HEK293T (cell line): ENCODE results near the gene LRSAM1.

Experiments used
- CTCF ChIA-PET: fragments of 350-600 bp; formaldehyde crosslinking; extraction: SDS; loops from one replicate; lab custom pipeline; 2021; ENCODE audit warnings: antibody characterized with exemption, inconsistent platforms; lab: Yijun Ruan, JAX
- POLR2A ChIA-PET: fragments of 350-600 bp; formaldehyde crosslinking; extraction: SDS; loops from one replicate; lab custom pipeline; 2020; ENCODE audit warnings: antibody characterized with exemption, inconsistent platforms; lab: Yijun Ruan, JAX
- DNase-seq: peaks from one replicate; pipeline ENCODE4 v3.0.0; 2012; ENCODE audit warnings: mixed read lengths; ENCODE audit errors: extremely low spot score
- ARNT ChIP-seq: fragments of 450-650 bp; IDR thresholded peaks from 2 replicates; pipeline ENCODE4 v1.6.1; 2017; ENCODE audit warnings: mild to moderate bottlenecking
- BHLHE40 ChIP-seq: fragments of 450-650 bp; IDR thresholded peaks from 2 replicates; pipeline ENCODE4 v1.6.1; 2016; ENCODE audit warnings: mild to moderate bottlenecking, moderate library complexity, borderline replicate concordance
- CTBP1 ChIP-seq: fragments of 450-650 bp; IDR thresholded peaks from 2 replicates; pipeline ENCODE4 v1.6.1; 2016; ENCODE audit warnings: borderline replicate concordance
- ELF4 ChIP-seq: fragments of 450-650 bp; IDR thresholded peaks from 2 replicates; pipeline ENCODE4 v1.6.1; 2017; ENCODE audit warnings: antibody characterized with exemption
- FOXA1 ChIP-seq: fragments of 450-650 bp; IDR thresholded peaks from 2 replicates; pipeline ENCODE4 v1.6.1; 2016; ENCODE audit warnings: mild to moderate bottlenecking
- FOXK2 ChIP-seq: fragments of 450-650 bp; IDR thresholded peaks from 2 replicates; pipeline ENCODE4 v1.6.1; 2016; ENCODE audit warnings: mild to moderate bottlenecking
- FOXM1 ChIP-seq: fragments of 450-650 bp; IDR thresholded peaks from 2 replicates; pipeline ENCODE4 v1.6.1; 2017; ENCODE audit warnings: mild to moderate bottlenecking, borderline replicate concordance
- HDGF ChIP-seq: fragments of 450-650 bp; IDR thresholded peaks from 2 replicates; pipeline ENCODE4 v1.6.1; 2017; ENCODE audit warnings: antibody characterized with exemption, borderline replicate concordance
- L3MBTL2 ChIP-seq: fragments of 450-650 bp; conservative IDR thresholded peaks from 2 replicates; pipeline ENCODE4 v1.6.1; 2016; ENCODE audit warnings: mild to moderate bottlenecking
- LEF1 ChIP-seq: fragments of 450-650 bp; IDR thresholded peaks from 2 replicates; pipeline ENCODE4 v1.6.1; 2017; ENCODE audit warnings: mild to moderate bottlenecking, borderline replicate concordance
- NFRKB ChIP-seq: fragments of 450-650 bp; IDR thresholded peaks from 2 replicates; pipeline ENCODE4 v1.6.1; 2016; ENCODE audit warnings: mild to moderate bottlenecking, moderate library complexity
- SP1 ChIP-seq: fragments of 450-650 bp; IDR thresholded peaks from 2 replicates; pipeline ENCODE4 v1.6.1; 2017
- SUZ12 ChIP-seq: fragments of 450-650 bp; IDR thresholded peaks from 2 replicates; pipeline ENCODE4 v1.6.1; 2016; ENCODE audit warnings: mild to moderate bottlenecking
- TARDBP ChIP-seq: fragments of 450-650 bp; IDR thresholded peaks from 2 replicates; pipeline ENCODE4 v1.6.1; 2016
- ZNF384 ChIP-seq: fragments of 450-650 bp; IDR thresholded peaks from 2 replicates; pipeline ENCODE4 v1.6.1; 2016
- TF ChIP-seq, protein P1 (sequence below): fragments of 450-650 bp; IDR thresholded peaks from 2 replicates; pipeline ENCODE4 v1.6.1; 2016

The LRSAM1 gene

DNA sequence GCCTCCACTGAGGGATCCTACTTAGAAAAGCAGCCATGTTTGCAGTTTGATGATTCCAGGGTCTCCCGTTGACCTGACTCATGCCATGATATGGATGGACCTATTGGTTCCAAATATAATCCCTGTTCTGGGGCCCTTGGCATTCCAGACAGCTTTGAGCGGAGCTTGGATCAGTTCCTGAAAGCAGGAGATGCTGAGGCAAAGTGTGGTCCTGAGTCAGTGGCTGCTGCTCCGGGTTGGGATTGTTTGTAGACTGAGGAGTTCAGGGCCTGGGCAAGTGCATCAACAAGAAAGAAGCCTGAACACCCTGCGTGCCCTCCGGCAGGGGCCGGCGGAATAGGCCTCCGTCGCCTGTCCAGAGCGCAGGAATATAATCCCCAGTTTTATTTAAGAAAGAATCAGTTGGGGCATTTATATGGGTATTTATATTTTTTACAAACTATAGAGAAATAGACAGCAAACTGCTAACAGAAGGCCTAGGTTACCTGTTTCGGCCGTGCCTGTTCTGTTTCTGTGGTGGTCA lies 50.6 kb downstream of the LRSAM1 start:
- POLR2A ChIA-PET: no interaction called here
- DNase-seq: no peak
- CTCF ChIA-PET: interaction anchor here (0.7 kb wide), 2 partner anchors 232 to 236 kb away, joined by 4 to 5 read pairs; no protein-coding TSS in a partner anchor
- TF ChIP-seq SP1 (no peak), HDGF (no peak), BHLHE40 (no peak), NFRKB (no peak), ARNT (no peak), L3MBTL2 (no peak), TARDBP (no peak), CTBP1 (no peak)
- TF ChIP-seq, protein P1, sequence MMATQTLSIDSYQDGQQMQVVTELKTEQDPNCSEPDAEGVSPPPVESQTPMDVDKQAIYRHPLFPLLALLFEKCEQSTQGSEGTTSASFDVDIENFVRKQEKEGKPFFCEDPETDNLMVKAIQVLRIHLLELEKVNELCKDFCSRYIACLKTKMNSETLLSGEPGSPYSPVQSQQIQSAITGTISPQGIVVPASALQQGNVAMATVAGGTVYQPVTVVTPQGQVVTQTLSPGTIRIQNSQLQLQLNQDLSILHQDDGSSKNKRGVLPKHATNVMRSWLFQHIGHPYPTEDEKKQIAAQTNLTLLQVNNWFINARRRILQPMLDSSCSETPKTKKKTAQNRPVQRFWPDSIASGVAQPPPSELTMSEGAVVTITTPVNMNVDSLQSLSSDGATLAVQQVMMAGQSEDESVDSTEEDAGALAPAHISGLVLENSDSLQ: no peak

DNA sequence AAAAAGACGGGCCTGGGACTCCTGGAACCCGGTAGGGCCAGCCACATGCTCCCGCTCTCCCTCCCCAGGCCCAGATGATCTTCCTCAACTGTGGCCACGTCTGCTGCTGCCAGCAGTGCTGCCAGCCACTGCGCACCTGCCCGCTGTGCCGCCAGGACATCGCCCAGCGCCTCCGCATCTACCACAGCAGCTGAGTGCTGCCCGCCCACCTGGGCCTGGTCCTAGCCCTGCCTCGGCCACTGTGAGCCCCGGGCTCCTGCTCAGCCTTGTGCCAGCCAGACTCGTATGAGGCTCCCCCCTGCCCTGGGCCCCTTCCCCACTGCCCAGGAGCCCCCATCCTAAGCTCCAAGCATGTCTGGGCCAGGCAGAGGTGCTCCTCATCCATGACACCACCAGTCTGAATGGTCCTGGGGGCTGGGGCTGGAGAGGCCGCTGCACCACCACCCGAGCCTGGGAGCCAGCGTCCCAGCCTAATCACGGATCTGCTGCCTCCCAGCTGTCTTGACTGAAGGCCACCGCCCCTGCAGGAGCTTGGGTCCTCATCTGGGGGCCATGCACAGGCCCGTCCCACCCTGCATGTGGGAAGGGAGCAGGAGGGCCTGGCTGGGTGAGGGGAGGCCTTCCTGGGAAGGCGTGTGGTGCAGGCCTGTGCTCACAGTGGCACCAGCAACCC lies 51.5 kb downstream of the LRSAM1 start:
- ChIA-PET CTCF (interaction anchor here (0.6 to 2.5 kb wide), 7 partner anchors 13 to 235 kb away, joined by 3 to 13 read pairs (median 4); no protein-coding TSS in a partner anchor), POLR2A (no interaction called here)
- DNase-seq: no peak
- no peak for TF ChIP-seq FOXA1
- TF ChIP-seq CTBP1: no peak
- no peak for TF ChIP-seq HDGF
- TF ChIP-seq FOXK2: no peak
- no peak for TF ChIP-seq SUZ12
- no peak for TF ChIP-seq ELF4
- TF ChIP-seq SP1: no peak
- no peak for TF ChIP-seq FOXM1
- TF ChIP-seq L3MBTL2: no peak
- TF ChIP-seq BHLHE40: no peak
- TF ChIP-seq TARDBP: no peak
- no peak for TF ChIP-seq NFRKB
- TF ChIP-seq, protein P1: no peak
- no peak for TF ChIP-seq LEF1

DNA sequence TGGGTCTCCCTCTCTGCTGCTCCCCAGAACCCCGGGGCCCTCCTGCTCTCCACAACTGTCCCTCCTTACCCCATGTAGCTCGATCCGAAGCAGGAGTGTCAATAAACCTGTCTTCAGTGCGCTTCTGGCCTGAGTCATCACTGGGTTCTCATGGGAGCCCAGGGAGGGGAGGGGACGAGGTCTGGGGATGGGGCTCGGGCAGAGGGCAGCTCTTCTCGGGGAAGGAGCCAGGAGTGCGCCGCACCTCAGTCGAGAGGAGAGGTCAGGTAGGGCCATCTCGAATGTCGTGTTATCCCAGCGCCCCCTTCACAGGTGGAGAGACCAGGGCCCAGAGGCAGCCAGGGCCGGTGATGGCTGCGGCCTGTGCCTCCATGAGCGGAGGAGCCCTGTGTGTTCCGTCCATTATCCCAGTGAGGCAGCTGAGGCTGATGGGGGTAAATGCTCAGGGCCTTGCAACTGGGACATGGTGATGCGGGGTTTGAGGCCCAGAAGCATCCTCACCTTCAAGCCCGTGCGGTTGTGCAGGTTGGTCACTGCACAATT lies 52.1 kb downstream of the LRSAM1 start:
- no peak for DNase-seq
- ChIA-PET CTCF (interaction anchor here (0.6 to 2.5 kb wide), 6 partner anchors 43 to 84 kb away, joined by 3 to 13 read pairs (median 4); no protein-coding TSS in a partner anchor), POLR2A (interaction anchor here (0.7 kb wide), 1 partner anchor 232 kb away, joined by 3 read pairs; the partner anchor contains the start of gene TOR2A)
- TF ChIP-seq NFRKB (no peak), FOXK2 (no peak), FOXM1 (no peak), SP1 (no peak), ARNT (no peak), TARDBP (no peak), LEF1 (no peak), HDGF (no peak), CTBP1 (no peak), SUZ12 (no peak), BHLHE40 (no peak), ELF4 (no peak), L3MBTL2 (no peak), ZNF384 (no peak), FOXA1 (no peak)
- TF ChIP-seq, protein P1: no peak

DNA sequence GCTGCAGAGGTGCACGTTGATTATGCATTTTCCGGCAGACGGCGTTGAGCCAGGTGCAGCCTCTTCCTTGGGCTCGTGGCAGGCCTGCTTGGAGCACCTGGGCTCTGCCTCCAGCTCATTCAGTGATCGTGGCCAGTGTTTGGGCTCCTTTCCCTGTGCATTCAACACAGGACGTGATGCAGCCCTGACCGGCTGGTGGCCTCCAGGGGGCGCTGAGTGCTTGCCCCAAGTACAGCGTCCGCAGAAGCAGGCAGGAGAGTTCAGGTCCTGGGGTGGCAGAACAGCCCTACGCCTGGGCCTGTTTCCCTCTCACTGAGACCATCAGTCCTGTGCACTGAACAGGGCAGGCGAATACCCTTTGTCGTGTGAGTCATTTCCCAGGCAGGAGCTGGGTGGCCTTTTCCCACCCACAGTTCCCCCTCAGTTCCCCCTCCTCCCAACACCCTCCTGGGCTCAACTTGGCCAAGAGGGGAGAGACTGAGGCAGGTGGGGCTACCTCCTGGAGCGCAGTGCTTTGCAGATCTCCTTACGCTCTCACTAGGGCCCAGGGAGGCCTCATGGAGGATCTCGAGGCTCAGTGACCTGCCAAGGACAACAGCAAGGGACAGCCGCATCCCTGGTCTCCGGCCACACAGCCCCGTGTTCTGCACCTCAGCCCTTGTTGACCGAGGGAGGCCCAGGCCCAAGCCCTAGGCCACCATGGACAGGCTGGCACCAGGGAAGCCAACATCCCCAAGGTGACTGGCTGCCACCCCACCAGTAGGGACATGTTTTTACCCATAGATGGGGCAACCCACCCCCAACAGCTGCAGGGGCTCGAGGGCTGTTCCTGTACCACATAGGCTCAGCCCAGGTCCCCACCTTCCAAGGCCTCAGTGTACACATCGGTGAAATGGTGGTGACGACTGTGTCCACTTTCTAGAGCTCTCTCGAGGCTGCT lies 52.9 kb downstream of the LRSAM1 start:
- CTCF ChIA-PET: interaction anchor here (0.6 to 2.5 kb wide), 10 partner anchors 13 to 267 kb away, joined by 3 to 13 read pairs (median 3); partner anchors contain the start of gene TOR2A
- TF ChIP-seq ELF4 (no peak), ZNF384 (no peak)
- peak; percentile 83 for DNase-seq
- POLR2A ChIA-PET: interaction anchor here (0.7 kb wide), 1 partner anchor 231 kb away, joined by 3 read pairs; the partner anchor contains the start of gene TOR2A

DNA sequence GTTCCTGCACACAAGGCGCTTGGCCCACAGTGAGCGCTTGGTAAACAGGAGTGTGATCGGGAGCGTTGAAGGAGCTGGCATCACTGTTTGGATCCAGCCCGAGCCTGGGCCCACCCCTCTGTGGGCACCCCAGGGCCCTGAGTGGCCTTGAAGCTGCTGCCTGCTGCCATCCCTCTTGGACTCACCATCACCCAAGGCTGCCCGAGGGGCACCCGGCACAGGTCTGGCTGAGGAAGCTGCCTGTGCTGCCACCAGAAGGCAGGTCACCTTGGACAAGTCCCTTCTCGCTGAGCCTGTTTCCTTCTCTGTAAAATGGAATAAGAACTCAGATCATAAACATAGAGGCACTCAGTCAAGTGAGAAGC lies 53.6 kb downstream of the LRSAM1 start:
- CTCF ChIA-PET: interaction anchor here (0.6 to 2.5 kb wide), 5 partner anchors 14 to 266 kb away, joined by 3 to 13 read pairs (median 3); partner anchors contain the start of gene TOR2A
- no peak for TF ChIP-seq NFRKB
- no peak for TF ChIP-seq L3MBTL2
- no peak for TF ChIP-seq FOXM1
- TF ChIP-seq LEF1: no peak
- TF ChIP-seq SP1: no peak
- no peak for TF ChIP-seq BHLHE40
- no peak for TF ChIP-seq SUZ12
- no peak for TF ChIP-seq FOXK2
- DNase-seq: no peak
- POLR2A ChIA-PET: no interaction called here
